Lower lobe of right lung (tissue), 2 donors: ENCODE results near the gene ANGPTL1. TPM values are rescaled to one million over a fixed set of nuclear protein-coding genes. Genes with fewer than 3 reads are reported as not detected.

ENCODE experiments used
- ATAC-seq, 2 donors: fragments of 200-7000 bp; cut with Tn5 transposase; one replicate each; pipeline ENCODE4 v1.9.1; 2020 to 2022; ENCODE audit warnings: mild to moderate bottlenecking in 2 of 2, moderate library complexity in 2 of 2
- DNase-seq: peaks from one replicate; pipeline ENCODE4 v3.0.0-alpha.2; 2020
- H3K27ac ChIP-seq: fragments of 200-600 bp; one replicate; pipeline ENCODE4 v1.8.0; 2022
- H3K27me3 ChIP-seq: fragments of 200-600 bp; one replicate; pipeline ENCODE4 v1.8.0; 2022; ENCODE audit warnings: low read depth
- H3K36me3 ChIP-seq: fragments of 200-600 bp; one replicate; pipeline ENCODE4 v1.8.0; 2022; ENCODE audit warnings: mild to moderate bottlenecking
- H3K4me1 ChIP-seq: fragments of 200-600 bp; one replicate; pipeline ENCODE4 v1.8.0; 2022
- H3K4me3 ChIP-seq: fragments of 200-600 bp; one replicate; pipeline ENCODE4 v1.8.0; 2022; ENCODE audit warnings: mild to moderate bottlenecking
- H3K9me3 ChIP-seq: fragments of 200-600 bp; one replicate; pipeline ENCODE4 v1.8.0; 2022
- CTCF ChIP-seq: fragments of 200-600 bp; IDR thresholded peaks from one replicate; pipeline ENCODE4 v1.8.0; 2022; ENCODE audit warnings: antibody characterized with exemption, mild to moderate bottlenecking
- intact Hi-C: fragments of 100-400 bp; cut with DNase I; formaldehyde crosslinking; loops from one replicate; pipeline ENCODE4 v1.11.0; 2022
- total RNA-seq: library from RNA; stranded (reverse); fragmentation: NEBNext Ultra II Directional; extraction: Animal tissue kit (Norgen Biotek cat#: 25700); gene quantifications from one replicate; pipeline ENCODE4 v1.2.1, GENCODE V29; 2021
- donor health status: DM: no; HTN: yes; CAD: no; lungs with severe emphysema.

The ANGPTL1 gene
- total RNA-seq, 1 donor from 2014 or later, result 12.3 TPM

DNA sequence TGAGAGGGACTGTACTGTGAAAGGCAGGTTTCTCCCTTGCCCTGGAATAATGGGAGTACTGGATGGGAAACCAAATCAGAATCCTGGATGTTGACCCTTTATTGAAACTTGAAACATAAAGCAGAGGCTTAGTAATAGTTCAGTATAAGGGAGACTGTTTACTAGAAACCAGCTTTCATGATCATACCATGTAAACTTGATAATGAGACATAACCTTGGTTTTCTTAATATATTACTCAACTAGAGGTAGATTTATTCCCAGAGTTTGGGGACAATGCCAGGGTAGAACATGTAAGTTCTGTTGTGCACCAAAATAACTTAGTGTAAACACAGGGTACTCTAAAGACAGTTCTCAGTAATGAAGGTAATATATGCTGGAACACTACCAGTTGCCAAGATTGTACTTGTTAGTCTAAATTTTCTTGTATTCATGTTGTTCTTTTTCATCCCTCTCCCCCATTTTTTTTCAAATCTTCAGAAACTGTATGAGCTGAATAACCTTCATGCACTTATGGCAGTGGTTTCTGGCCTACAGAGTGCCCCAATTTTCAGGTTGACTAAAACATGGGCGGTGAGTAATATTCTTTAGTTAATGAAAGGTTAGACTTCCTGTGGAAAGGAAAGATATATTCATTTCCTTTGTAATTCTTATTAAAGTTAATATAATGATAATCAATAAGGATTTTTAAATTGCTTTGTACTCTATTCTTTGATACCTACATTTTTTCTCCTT, 49.6 kb downstream of the ANGPTL1 start:
- ATAC-seq (no peak), DNase-seq (no peak)
- TF ChIP-seq CTCF, result no peak
- Histone ChIP-seq H3K27me3 (no peaks in the 10 kb centered on the region), H3K27ac (no peak overlapping the region), H3K9me3 (no peaks in the 10 kb centered on the region), H3K4me3 (no peak overlapping the region), H3K36me3 (no peaks in the 10 kb centered on the region), H3K4me1 (no peaks in the 10 kb centered on the region)
- intact Hi-C loops, result no loop called here

GRCh38 chr1:178819123-178819522, 51.8 kb downstream of the ANGPTL1 start:
- Histone ChIP-seq H3K4me3 (no peak overlapping the region), H3K27ac (no peak overlapping the region), H3K27me3 (no peaks in the 10 kb centered on the region), H3K9me3 (no peaks in the 10 kb centered on the region), H3K36me3 (no peaks in the 10 kb centered on the region), H3K4me1 (no peaks in the 10 kb centered on the region)
- no peak for DNase-seq
- no peak for TF ChIP-seq CTCF
- intact Hi-C loops, result no loop called here
- ATAC-seq, result no peak

GRCh38 chr1:178818416-178818815, 52.5 kb downstream of the ANGPTL1 start:
- H3K27ac ChIP-seq, result no peak overlapping the region
- H3K4me3 ChIP-seq, result no peak overlapping the region
- no peaks in the 10 kb centered on the region for H3K4me1 ChIP-seq
- DNase-seq (no peak), ATAC-seq (no peak)
- TF ChIP-seq CTCF, result no peak
- no peaks in the 10 kb centered on the region for H3K36me3 ChIP-seq
- intact Hi-C loops, result no loop called here
- no peaks in the 10 kb centered on the region for H3K27me3 ChIP-seq
- no peaks in the 10 kb centered on the region for H3K9me3 ChIP-seq

GRCh38 chr1:178810585-178810984, 60.3 kb downstream of the ANGPTL1 start:
- Histone ChIP-seq H3K36me3 (peaks cover 5% of the 10 kb centered on the region), H3K27ac (no peak overlapping the region), H3K9me3 (no peaks in the 10 kb centered on the region), H3K27me3 (no peaks in the 10 kb centered on the region), H3K4me1 (no peaks in the 10 kb centered on the region), H3K4me3 (no peak overlapping the region)
- DNase-seq, result no peak
- ATAC-seq, result no peak
- intact Hi-C loops, result no loop called here
- TF ChIP-seq CTCF, result no peak

DNA sequence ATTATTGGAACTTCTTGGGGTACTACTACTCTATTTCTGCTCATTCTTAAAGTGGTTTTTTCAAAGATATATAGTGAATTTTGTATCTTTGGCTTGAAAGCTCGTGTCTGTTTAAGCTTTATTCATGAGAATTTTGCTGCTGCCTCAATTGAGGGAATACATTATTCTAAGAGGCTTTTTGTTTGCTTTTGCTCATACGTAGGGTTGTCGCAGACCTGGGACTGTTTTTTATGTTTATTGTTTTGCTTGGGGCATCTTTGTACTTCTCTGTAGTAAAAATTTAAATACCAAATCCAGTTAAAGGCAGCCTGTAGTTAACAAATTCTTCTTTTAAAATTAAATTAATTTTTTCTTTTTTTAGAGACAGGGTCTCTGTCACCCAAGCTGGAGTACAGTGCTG, 62.3 kb downstream of the ANGPTL1 start:
- H3K4me1 ChIP-seq, result no peaks in the 10 kb centered on the region
- no peaks in the 10 kb centered on the region for H3K27me3 ChIP-seq
- H3K27ac ChIP-seq, result no peak overlapping the region
- ATAC-seq (no peak), DNase-seq (no peak)
- no peak overlapping the region for H3K4me3 ChIP-seq
- no peak for TF ChIP-seq CTCF
- H3K36me3 ChIP-seq, result peaks cover 5% of the 10 kb centered on the region
- intact Hi-C loops, result no loop called here
- H3K9me3 ChIP-seq, result no peaks in the 10 kb centered on the region
